Ascending aorta (tissue), 2 donors: ENCODE data around the gene CHMP5. TPM values are rescaled to one million over a fixed set of nuclear protein-coding genes. Genes with fewer than 3 reads are reported as not detected.

Experiments used
- DNase-seq, 2 donors: peaks; one replicate each; pipeline ENCODE4 v3.0.0-alpha.2; 2019; ENCODE audit warnings: low spot score in 2 of 2
- H3K27ac ChIP-seq, 2 donors: fragments of 200-600 bp; sonication (generic); one replicate each; pipeline ENCODE4 v1.5.1; 2016 to 2017; ENCODE audit warnings: mild to moderate bottlenecking in 1 of 2
- H3K27me3 ChIP-seq: fragments of 200-600 bp; sonication (generic); one replicate; pipeline ENCODE4 v1.5.1; 2017
- H3K36me3 ChIP-seq, 2 donors: fragments of 200-600 bp; sonication (generic); one replicate each; pipeline ENCODE4 v1.5.1; 2016
- H3K4me1 ChIP-seq, 2 donors: fragments of 200-600 bp; sonication (generic); one replicate each; pipeline ENCODE4 v1.5.1; 2016 to 2017; ENCODE audit warnings: mild to moderate bottlenecking in 1 of 2
- H3K4me3 ChIP-seq, 2 donors: fragments of 200-600 bp; sonication (generic); one replicate each; pipeline ENCODE4 v1.5.1; 2016 to 2017; ENCODE audit warnings: mild to moderate bottlenecking in 1 of 2
- H3K9me3 ChIP-seq, 2 donors: fragments of 200-600 bp; sonication (generic); one replicate each; pipeline ENCODE4 v1.5.1; 2016
- intact Hi-C: fragments of 100-400 bp; cut with DNase I; formaldehyde crosslinking; loops from one replicate; pipeline ENCODE4 v1.15.1; 2023
- total RNA-seq: library from RNA; depleted of rRNA; stranded (reverse); fragments of >200 nt; gene quantifications from one replicate; pipeline ENCODE4 v1.1.0, GENCODE V29; 2016
- TF ChIP-seq, protein P1 (sequence below), 3 experiments: fragments of 200-600 bp in 2 of 3; fragments of 450-650 bp in 1 of 3; sonication (generic) in 2 of 3; IDR thresholded peaks; one replicate each; pipeline ENCODE4 v1.5.1; 2016 to 2019; ENCODE audit warnings: antibody characterized with exemption in 3 of 3, mild to moderate bottlenecking in 1 of 3, moderate library complexity in 1 of 3

The CHMP5 gene
- total RNA-seq, 1 donor from 2014 or later: 47.5 TPM

GRCh38 chr9:33245341-33245740 is 19.5 kb upstream of the CHMP5 start:
- Histone ChIP-seq H3K36me3 (peaks cover 0 to 2% of the 10 kb centered on the region in 2 donors), H3K9me3 (no peaks in the 10 kb centered on the region), H3K27me3 (no peaks in the 10 kb centered on the region), H3K27ac (no peak overlapping the region), H3K4me3 (no peak overlapping the region), H3K4me1 (no peaks in the 10 kb centered on the region)
- intact Hi-C loops: no loop called here
- peak in 1 of 2 donors; percentile 51 for DNase-seq
- TF ChIP-seq, protein P1, sequence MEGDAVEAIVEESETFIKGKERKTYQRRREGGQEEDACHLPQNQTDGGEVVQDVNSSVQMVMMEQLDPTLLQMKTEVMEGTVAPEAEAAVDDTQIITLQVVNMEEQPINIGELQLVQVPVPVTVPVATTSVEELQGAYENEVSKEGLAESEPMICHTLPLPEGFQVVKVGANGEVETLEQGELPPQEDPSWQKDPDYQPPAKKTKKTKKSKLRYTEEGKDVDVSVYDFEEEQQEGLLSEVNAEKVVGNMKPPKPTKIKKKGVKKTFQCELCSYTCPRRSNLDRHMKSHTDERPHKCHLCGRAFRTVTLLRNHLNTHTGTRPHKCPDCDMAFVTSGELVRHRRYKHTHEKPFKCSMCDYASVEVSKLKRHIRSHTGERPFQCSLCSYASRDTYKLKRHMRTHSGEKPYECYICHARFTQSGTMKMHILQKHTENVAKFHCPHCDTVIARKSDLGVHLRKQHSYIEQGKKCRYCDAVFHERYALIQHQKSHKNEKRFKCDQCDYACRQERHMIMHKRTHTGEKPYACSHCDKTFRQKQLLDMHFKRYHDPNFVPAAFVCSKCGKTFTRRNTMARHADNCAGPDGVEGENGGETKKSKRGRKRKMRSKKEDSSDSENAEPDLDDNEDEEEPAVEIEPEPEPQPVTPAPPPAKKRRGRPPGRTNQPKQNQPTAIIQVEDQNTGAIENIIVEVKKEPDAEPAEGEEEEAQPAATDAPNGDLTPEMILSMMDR (IDR thresholded peaks at IDR 0.05): no peak

GRCh38 chr9:33246269-33246860 is 18.5 kb upstream of the CHMP5 start:
- peak in 1 of 2 donors; percentile 33 for DNase-seq
- TF ChIP-seq, protein P1 (IDR thresholded peaks at IDR 0.05): no peak
- Histone ChIP-seq H3K36me3 (peaks cover 0 to 4% of the 10 kb centered on the region in 2 donors), H3K4me1 (no peaks in the 10 kb centered on the region), H3K27me3 (no peaks in the 10 kb centered on the region), H3K9me3 (no peaks in the 10 kb centered on the region), H3K27ac (no peak overlapping the region), H3K4me3 (no peak overlapping the region)
- intact Hi-C loops: no loop called here

DNA sequence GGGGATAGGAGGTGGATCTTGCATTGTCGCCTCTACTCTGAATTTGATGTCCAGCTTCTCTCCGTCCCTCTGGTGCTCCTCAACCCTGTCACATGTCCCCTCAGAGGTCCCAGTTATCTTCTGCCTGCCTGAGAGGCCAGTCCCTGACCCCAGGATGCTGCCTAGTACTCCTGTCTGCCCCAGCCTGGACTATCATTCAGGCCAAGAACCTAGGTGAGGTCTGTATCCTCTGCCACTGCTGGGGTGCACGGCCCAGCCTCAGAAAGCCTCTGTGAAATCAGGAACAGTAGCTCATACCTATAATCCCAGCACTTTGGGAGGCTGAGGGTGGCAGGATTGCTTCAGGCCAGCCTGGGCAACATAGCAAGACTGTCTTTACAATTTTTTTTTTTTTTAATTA is 16.2 kb upstream of the CHMP5 start:
- Histone ChIP-seq H3K27ac (no peak overlapping the region), H3K36me3 (peaks cover 5 to 19% of the 10 kb centered on the region in 2 donors), H3K4me1 (no peaks in the 10 kb centered on the region), H3K4me3 (no peak overlapping the region), H3K9me3 (no peaks in the 10 kb centered on the region), H3K27me3 (no peaks in the 10 kb centered on the region)
- TF ChIP-seq, protein P1 (IDR thresholded peaks at IDR 0.05): no peak
- intact Hi-C loops: no loop called here
- peak in 1 of 2 donors; percentile 52 for DNase-seq

GRCh38 chr9:33249087-33249658 is 15.7 kb upstream of the CHMP5 start:
- Histone ChIP-seq H3K4me3 (no peak overlapping the region), H3K27ac (no peak overlapping the region), H3K9me3 (no peaks in the 10 kb centered on the region), H3K27me3 (no peaks in the 10 kb centered on the region), H3K4me1 (no peaks in the 10 kb centered on the region), H3K36me3 (peaks cover 7 to 25% of the 10 kb centered on the region in 2 donors)
- peak in 1 of 2 donors; percentile 13 for DNase-seq
- TF ChIP-seq, protein P1 (IDR thresholded peaks at IDR 0.05): no peak
- intact Hi-C loops: no loop called here

DNA sequence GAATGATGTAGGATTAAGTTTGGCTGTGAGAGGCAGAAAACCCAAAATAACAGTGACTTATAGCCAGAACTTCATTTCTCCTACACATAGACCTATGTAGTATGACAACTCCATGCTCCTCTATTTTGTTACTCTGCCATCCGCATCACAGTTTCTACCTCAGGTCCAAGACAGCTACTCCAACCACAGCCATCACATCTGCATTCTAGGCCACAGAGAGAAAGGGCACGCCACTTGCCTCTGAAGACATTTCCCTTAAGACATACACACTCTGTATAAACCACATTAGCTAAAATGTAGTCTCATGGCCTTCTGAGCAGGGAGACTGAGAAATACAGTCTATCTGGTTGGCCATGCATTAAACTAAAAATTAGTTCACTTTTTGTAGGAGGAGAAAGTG is 14.9 kb upstream of the CHMP5 start:
- H3K4me1 ChIP-seq: no peaks in the 10 kb centered on the region
- intact Hi-C loops: no loop called here
- no peak overlapping the region for H3K4me3 ChIP-seq
- no peak overlapping the region for H3K27ac ChIP-seq
- H3K27me3 ChIP-seq: no peaks in the 10 kb centered on the region
- DNase-seq: peak in 1 of 2 donors; percentile 9
- no peaks in the 10 kb centered on the region for H3K9me3 ChIP-seq
- peaks cover 15 to 33% of the 10 kb centered on the region in 2 donors for H3K36me3 ChIP-seq
- TF ChIP-seq, protein P1 (IDR thresholded peaks at IDR 0.05): no peak
